KMS-11 (cell line): ENCODE results near the gene ETDC.

Experiments
- H2AFZ ChIP-seq: fragments of 200-600 bp; sonication (generic); 2 replicates; pipeline ENCODE4 v1.6.1; 2016; ENCODE audit warnings: antibody characterized with exemption, mixed run types, low read depth
- H3K27ac ChIP-seq: fragments of 200-600 bp; sonication (generic); 2 replicates; pipeline ENCODE4 v1.6.1; 2016; ENCODE audit warnings: mild to moderate bottlenecking, mixed run types
- H3K27me3 ChIP-seq: fragments of 200-600 bp; sonication (generic); 2 replicates; pipeline ENCODE4 v1.6.1; 2017; ENCODE audit warnings: mild to moderate bottlenecking, low read depth, mixed run types, moderate library complexity; ENCODE audit not compliant: insufficient read depth
- H3K36me3 ChIP-seq: fragments of 200-600 bp; sonication (generic); 2 replicates; pipeline ENCODE4 v1.6.1; 2017; ENCODE audit warnings: mild to moderate bottlenecking, mixed run types; ENCODE audit not compliant: insufficient read depth
- H3K4me1 ChIP-seq: fragments of 200-600 bp; sonication (generic); 2 replicates; pipeline ENCODE4 v1.6.1; 2016; ENCODE audit warnings: mild to moderate bottlenecking, low read depth, mixed run types; ENCODE audit not compliant: poor library complexity, severe bottlenecking
- H3K4me2 ChIP-seq: fragments of 200-600 bp; sonication (generic); 2 replicates; pipeline ENCODE4 v1.7.0; 2016; ENCODE audit warnings: mild to moderate bottlenecking, mixed run types
- H3K4me3 ChIP-seq: fragments of 200-600 bp; sonication (generic); IDR thresholded peaks from 2 replicates; pipeline ENCODE4 v1.6.1; 2017; ENCODE audit warnings: low read depth, low read length, mixed read lengths; ENCODE audit not compliant: insufficient read depth
- H3K79me2 ChIP-seq: fragments of 200-600 bp; sonication (generic); 2 replicates; pipeline ENCODE4 v1.6.1; 2016; ENCODE audit warnings: low read depth, mixed run types; ENCODE audit not compliant: insufficient read depth
- H3K9ac ChIP-seq: fragments of 200-600 bp; sonication (generic); 2 replicates; pipeline ENCODE4 v1.6.1; 2016; ENCODE audit warnings: mild to moderate bottlenecking, mixed run types
- H4K20me1 ChIP-seq: fragments of 200-600 bp; sonication (generic); 2 replicates; pipeline ENCODE4 v1.6.1; 2016; ENCODE audit warnings: mild to moderate bottlenecking, mixed run types; ENCODE audit not compliant: insufficient read depth
- TF ChIP-seq, protein P1 (sequence below): fragments of 200-600 bp; sonication (generic); conservative IDR thresholded peaks from 2 replicates; pipeline ENCODE4 v1.6.1; 2017; ENCODE audit warnings: low read depth, mild to moderate bottlenecking, antibody characterized with exemption, low read length, moderate library complexity, mixed read lengths

ETDC gene

GRCh38 chrX:135302269-135302873 is 6.9 kb upstream of the ETDC start:
- no peak overlapping the region for H3K27ac ChIP-seq
- H3K9ac ChIP-seq = no peak overlapping the region
- TF ChIP-seq, protein P1, sequence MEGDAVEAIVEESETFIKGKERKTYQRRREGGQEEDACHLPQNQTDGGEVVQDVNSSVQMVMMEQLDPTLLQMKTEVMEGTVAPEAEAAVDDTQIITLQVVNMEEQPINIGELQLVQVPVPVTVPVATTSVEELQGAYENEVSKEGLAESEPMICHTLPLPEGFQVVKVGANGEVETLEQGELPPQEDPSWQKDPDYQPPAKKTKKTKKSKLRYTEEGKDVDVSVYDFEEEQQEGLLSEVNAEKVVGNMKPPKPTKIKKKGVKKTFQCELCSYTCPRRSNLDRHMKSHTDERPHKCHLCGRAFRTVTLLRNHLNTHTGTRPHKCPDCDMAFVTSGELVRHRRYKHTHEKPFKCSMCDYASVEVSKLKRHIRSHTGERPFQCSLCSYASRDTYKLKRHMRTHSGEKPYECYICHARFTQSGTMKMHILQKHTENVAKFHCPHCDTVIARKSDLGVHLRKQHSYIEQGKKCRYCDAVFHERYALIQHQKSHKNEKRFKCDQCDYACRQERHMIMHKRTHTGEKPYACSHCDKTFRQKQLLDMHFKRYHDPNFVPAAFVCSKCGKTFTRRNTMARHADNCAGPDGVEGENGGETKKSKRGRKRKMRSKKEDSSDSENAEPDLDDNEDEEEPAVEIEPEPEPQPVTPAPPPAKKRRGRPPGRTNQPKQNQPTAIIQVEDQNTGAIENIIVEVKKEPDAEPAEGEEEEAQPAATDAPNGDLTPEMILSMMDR = no peak
- no peaks in the 10 kb centered on the region for H3K4me1 ChIP-seq
- no peaks in the 10 kb centered on the region for H4K20me1 ChIP-seq
- no peak overlapping the region for H3K4me2 ChIP-seq
- no peaks in the 10 kb centered on the region for H3K27me3 ChIP-seq
- no peak overlapping the region for H3K4me3 ChIP-seq
- H3K36me3 ChIP-seq = no peaks in the 10 kb centered on the region
- H2AFZ ChIP-seq = no peak overlapping the region
- no peaks in the 10 kb centered on the region for H3K79me2 ChIP-seq

GRCh38 chrX:135304741-135305140 is 4.5 kb upstream of the ETDC start:
- Histone ChIP-seq H3K36me3 (no peaks in the 10 kb centered on the region), H3K4me2 (no peak overlapping the region), H3K4me3 (no peak overlapping the region), H3K4me1 (peaks cover 10% of the 10 kb centered on the region), H3K27ac (no peak overlapping the region), H2AFZ (no peak overlapping the region), H4K20me1 (no peaks in the 10 kb centered on the region), H3K9ac (no peak overlapping the region), H3K79me2 (no peaks in the 10 kb centered on the region), H3K27me3 (no peaks in the 10 kb centered on the region)
- TF ChIP-seq, protein P1 = no peak

DNA sequence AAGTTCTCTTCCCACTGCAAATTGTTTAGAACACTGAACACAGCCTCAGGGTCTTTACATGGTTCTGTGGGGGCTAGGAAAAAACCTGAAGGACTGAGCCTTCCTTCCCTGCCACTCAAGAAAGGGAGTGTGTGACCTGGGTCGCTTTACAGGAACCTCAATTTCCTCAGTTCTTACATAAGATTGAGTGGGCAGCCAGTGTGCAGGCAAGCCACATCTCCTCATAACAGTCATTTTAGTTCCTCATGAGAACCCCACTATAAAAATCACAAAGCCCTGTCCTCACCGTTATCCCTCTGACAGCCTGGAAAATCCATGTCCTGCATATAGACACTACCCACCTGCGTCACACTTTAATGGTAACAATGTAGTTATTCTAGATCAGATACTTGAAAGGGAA is 2.1 kb upstream of the ETDC start:
- H3K36me3 ChIP-seq = no peaks in the 10 kb centered on the region
- H3K27me3 ChIP-seq = no peaks in the 10 kb centered on the region
- H3K9ac ChIP-seq = no peak overlapping the region
- no peak overlapping the region for H3K4me3 ChIP-seq
- H4K20me1 ChIP-seq = no peaks in the 10 kb centered on the region
- no peak overlapping the region for H3K4me2 ChIP-seq
- no peak overlapping the region for H3K27ac ChIP-seq
- H3K79me2 ChIP-seq = no peaks in the 10 kb centered on the region
- no peak overlapping the region for H2AFZ ChIP-seq
- TF ChIP-seq, protein P1 = no peak
- H3K4me1 ChIP-seq = peaks cover 10% of the 10 kb centered on the region

DNA sequence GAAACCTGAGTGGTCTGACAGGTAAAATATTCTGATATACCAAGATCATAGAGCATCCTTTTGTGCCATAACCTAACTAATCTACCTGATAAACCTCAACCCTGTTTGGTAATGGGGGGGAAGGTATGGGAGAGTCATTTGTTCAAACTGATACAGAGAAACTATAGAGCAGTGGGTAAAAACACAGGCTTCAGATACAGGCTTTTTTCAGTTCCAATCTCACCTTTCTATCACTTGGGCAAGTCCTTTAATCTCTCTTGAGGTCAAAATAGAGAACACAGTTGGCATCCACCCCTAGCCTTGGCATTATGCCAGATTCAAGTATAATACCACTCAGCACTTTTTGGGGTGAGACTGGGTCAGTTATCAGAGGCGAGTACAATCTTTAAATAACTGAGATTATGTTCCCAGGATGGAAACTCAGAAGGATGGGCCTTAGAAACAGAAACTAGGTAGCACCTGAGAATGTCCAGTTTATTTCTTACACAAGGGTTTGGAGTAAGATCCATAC is 880 bp upstream of the ETDC start:
- Histone ChIP-seq H3K4me3 (no peak overlapping the region), H3K9ac (no peak overlapping the region), H3K4me2 (no peak overlapping the region; the same call in 1 of the 2 replicates), H3K36me3 (no peaks in the 10 kb centered on the region), H3K79me2 (no peaks in the 10 kb centered on the region), H3K27ac (no peak overlapping the region), H3K27me3 (no peaks in the 10 kb centered on the region), H3K4me1 (peaks cover 10% of the 10 kb centered on the region), H4K20me1 (no peaks in the 10 kb centered on the region), H2AFZ (no peak overlapping the region)
- TF ChIP-seq, protein P1 = no peak
